Occipital lobe (tissue), 2 donors: Measurements from ENCODE around the gene CTAGE4. TPM values are rescaled to one million over a fixed set of nuclear protein-coding genes. Genes with fewer than 3 reads are reported as not detected.
"Not testable (repeated sequence)": the region's sequence is repeated elsewhere in the genome, so short reads cannot be mapped to it uniquely, and the experiment has no call there.

Source experiments
- DNase-seq: peaks from one replicate; lab custom pipeline; 2025; lab: John Stamatoyannopoulos, UW
- total RNA-seq: library from RNA; depleted of rRNA; stranded (reverse); fragments of >200 nt; gene quantifications from one replicate; pipeline ENCODE4 v1.2.3, GENCODE V29; 2014

CTAGE4 gene
- total RNA-seq, 1 donor from 2014 or later, result 0.31 TPM

- not testable (repeated sequence) for DNase-seq
Observed at GRCh38 chr7:144205306-144205705, 22.0 kb downstream of the CTAGE4 start.

- DNase-seq, result not testable (repeated sequence)
Observed at GRCh38 chr7:144217200-144217599, 33.9 kb downstream of the CTAGE4 start.

GRCh38 chr7:144218581-144218980 lies 35.3 kb downstream of the CTAGE4 start:
- DNase-seq, result not testable (repeated sequence)

GRCh38 chr7:144219149-144219548 lies 35.9 kb downstream of the CTAGE4 start:
- DNase-seq, result not testable (repeated sequence)

GRCh38 chr7:144220531-144220930 lies 37.3 kb downstream of the CTAGE4 start:
- not testable (repeated sequence) for DNase-seq

GRCh38 chr7:144223675-144224074 lies 40.4 kb downstream of the CTAGE4 start:
- not testable (repeated sequence) for DNase-seq

GRCh38 chr7:144226866-144227265 lies 43.6 kb downstream of the CTAGE4 start:
- not testable (repeated sequence) for DNase-seq

- DNase-seq, result not testable (repeated sequence)
Observed at GRCh38 chr7:144228810-144229209, 45.5 kb downstream of the CTAGE4 start.

- DNase-seq, result not testable (repeated sequence)
Observed at GRCh38 chr7:144231027-144231426, 47.8 kb downstream of the CTAGE4 start.

GRCh38 chr7:144233039-144233438 lies 49.8 kb downstream of the CTAGE4 start:
- DNase-seq, result not testable (repeated sequence)

Other genes with a start within 250 kb of the CTAGE4 start
- not detected for gene OR2F2, start 248.2 kb upstream of the CTAGE4 start, total RNA-seq
- not detected for gene OR2F1, start 228.6 kb upstream of the CTAGE4 start, total RNA-seq
- gene OR6B1, start 183.1 kb upstream of the CTAGE4 start, total RNA-seq, result not detected
- gene OR2A5, start 134.5 kb upstream of the CTAGE4 start, total RNA-seq, result not detected
- gene OR2A25, start 113.7 kb upstream of the CTAGE4 start, total RNA-seq, result not detected
- gene OR2A12, start 97.2 kb upstream of the CTAGE4 start, total RNA-seq, result not detected
- gene OR2A2, start 73.9 kb upstream of the CTAGE4 start, total RNA-seq, result not detected
- gene OR2A14, start 60.3 kb upstream of the CTAGE4 start, total RNA-seq, result not detected
- gene ARHGEF35, start 12.4 kb downstream of the CTAGE4 start, total RNA-seq, result 0.78 TPM
- not detected for gene OR2A42, start 56.1 kb downstream of the CTAGE4 start, total RNA-seq
- not detected for gene OR2A7, start 81.3 kb downstream of the CTAGE4 start, total RNA-seq
- gene CTAGE8, start 85.8 kb downstream of the CTAGE4 start, total RNA-seq, result not detected
- gene OR2A1, start 129.0 kb downstream of the CTAGE4 start, total RNA-seq, result not detected
- gene ARHGEF5, start 171.9 kb downstream of the CTAGE4 start, total RNA-seq, result 1.4 TPM
- not detected for gene NOBOX, start 220.2 kb downstream of the CTAGE4 start, total RNA-seq